HT-29 (cell line): Measurements from ENCODE around the gene TLE3. TPM values are rescaled to one million over a fixed set of nuclear protein-coding genes. Genes with fewer than 3 reads are reported as not detected.
"Not testable (repeated sequence)": the region's sequence is repeated elsewhere in the genome, so short reads cannot be mapped to it uniquely, and the experiment has no call there.

Experiments
- DNase-seq: peaks from one replicate; pipeline ENCODE4 v3.0.0-alpha.2; 2015; ENCODE audit warnings: low spot score
- total RNA-seq: library from RNA; depleted of rRNA; stranded (reverse); fragments of >200 nt; shearing (Covaris generic); gene quantifications from 2 replicates; pipeline ENCODE4 v1.2.3, GENCODE V29; 2014

The TLE3 gene
- total RNA-seq, 1 experiment from 2014 or later: 77.6 TPM

GRCh38 chr15:70126362-70126761 lies 28.6 kb upstream of the TLE3 start:
- DNase-seq: no peak

GRCh38 chr15:70125605-70126004 lies 27.9 kb upstream of the TLE3 start:
- DNase-seq: no peak

GRCh38 chr15:70121624-70122302 lies 24.0 kb upstream of the TLE3 start:
- no peak for DNase-seq

GRCh38 chr15:70120958-70121623 lies 23.4 kb upstream of the TLE3 start:
- DNase-seq: no peak

GRCh38 chr15:70119911-70120508 lies 22.3 kb upstream of the TLE3 start:
- DNase-seq: no peak

- no peak for DNase-seq
Measured at GRCh38 chr15:70118599-70118998, 20.9 kb upstream of the TLE3 start.

- no peak for DNase-seq
Measured at GRCh38 chr15:70116317-70116716, 18.6 kb upstream of the TLE3 start.

GRCh38 chr15:70114221-70114620 lies 16.5 kb upstream of the TLE3 start:
- no peak for DNase-seq

GRCh38 chr15:70113304-70113700 lies 15.6 kb upstream of the TLE3 start:
- no peak for DNase-seq

GRCh38 chr15:70112572-70113303 lies 15.0 kb upstream of the TLE3 start:
- DNase-seq: not testable (repeated sequence)

- DNase-seq: no peak
Measured at GRCh38 chr15:70112074-70112395, 14.3 kb upstream of the TLE3 start.

GRCh38 chr15:70111203-70112073 lies 13.7 kb upstream of the TLE3 start:
- DNase-seq: peak; percentile 74

- DNase-seq: no peak
Measured at GRCh38 chr15:70109978-70110377, 12.3 kb upstream of the TLE3 start.

- no peak for DNase-seq
Measured at GRCh38 chr15:70109531-70109930, 11.8 kb upstream of the TLE3 start.

- DNase-seq: no peak
Measured at GRCh38 chr15:70103880-70104626, 6.3 kb upstream of the TLE3 start.

GRCh38 chr15:70102827-70103226 lies 5.1 kb upstream of the TLE3 start:
- no peak for DNase-seq

- peak; percentile 89 for DNase-seq
Measured at GRCh38 chr15:70101459-70102113, 3.9 kb upstream of the TLE3 start.

GRCh38 chr15:70100474-70101341 lies 3.0 kb upstream of the TLE3 start:
- peak; percentile 55 for DNase-seq

- no peak for DNase-seq
Measured at GRCh38 chr15:70099967-70100473, 2.3 kb upstream of the TLE3 start.
